HG03095 (cell line): Measurements from ENCODE around the gene SH3PXD2A.

Experiments
- ATAC-seq: cut with Tn5 transposase; IDR thresholded peaks from one replicate; pipeline ENCODE4 v1.9.1; 2021; ENCODE audit warnings: moderate library complexity; ENCODE audit not compliant: unreplicated experiment

Gene SH3PXD2A

GRCh38 chr10:103632247-103632642 is 223.1 kb downstream of the SH3PXD2A start:
- no peak for ATAC-seq

GRCh38 chr10:103630156-103630555 is 225.2 kb downstream of the SH3PXD2A start:
- ATAC-seq, result no peak

- ATAC-seq, result no peak
Observed at GRCh38 chr10:103629581-103629980, 225.8 kb downstream of the SH3PXD2A start.

- ATAC-seq, result no peak
Observed at GRCh38 chr10:103627893-103628292, 227.5 kb downstream of the SH3PXD2A start.

GRCh38 chr10:103627111-103627892 is 228.1 kb downstream of the SH3PXD2A start:
- ATAC-seq, result no peak

GRCh38 chr10:103626178-103626577 is 229.2 kb downstream of the SH3PXD2A start:
- no peak for ATAC-seq

- ATAC-seq, result no peak
Observed at GRCh38 chr10:103622935-103623574, 232.3 kb downstream of the SH3PXD2A start.

- ATAC-seq, result no peak
Observed at GRCh38 chr10:103622286-103622685, 233.1 kb downstream of the SH3PXD2A start.

GRCh38 chr10:103621783-103622125 is 233.6 kb downstream of the SH3PXD2A start:
- no peak for ATAC-seq

GRCh38 chr10:103620891-103621782 is 234.2 kb downstream of the SH3PXD2A start:
- ATAC-seq, result no peak

- no peak for ATAC-seq
Observed at GRCh38 chr10:103620352-103620740, 235.0 kb downstream of the SH3PXD2A start.

- no peak for ATAC-seq
Observed at GRCh38 chr10:103619424-103620351, 235.7 kb downstream of the SH3PXD2A start.

- no peak for ATAC-seq
Observed at GRCh38 chr10:103618575-103619423, 236.6 kb downstream of the SH3PXD2A start.

GRCh38 chr10:103617602-103618385 is 237.6 kb downstream of the SH3PXD2A start:
- no peak for ATAC-seq

GRCh38 chr10:103616705-103617601 is 238.4 kb downstream of the SH3PXD2A start:
- no peak for ATAC-seq

GRCh38 chr10:103614306-103615158 is 240.8 kb downstream of the SH3PXD2A start:
- ATAC-seq, result no peak

- no peak for ATAC-seq
Observed at GRCh38 chr10:103613616-103614015, 241.8 kb downstream of the SH3PXD2A start.
